Natural killer cell treated with Interleukin-12 subunit alpha and Interleukin-12 subunit beta and Interleukin-15 and Interleukin-18, amount 100 ng/mL, for 72 hours (primary cell): ENCODE measurements around the gene NHSL2. TPM values are rescaled to one million over a fixed set of nuclear protein-coding genes. Genes with fewer than 3 reads are reported as not detected.
A peak's percentile ranks its signal among the peaks of the same experiment; 100 is the strongest.

Experiments used
- ATAC-seq, 2 donors: fragments of 150-1000 bp; cut with Tn5 transposase in 1 of 2; sonication (Bioruptor Pico), chemical (Tn5 transposase) in 1 of 2; 2 replicates each; pipeline ENCODE4 v1.10.0; 2021
- DNase-seq: peaks from one replicate; pipeline ENCODE4 v3.0.0; 2022; ENCODE audit warnings: low spot score
- H3K27ac Mint-ChIP-seq, 2 donors: 1 replicate in 1 of 2; 2 replicates in 1 of 2; pipeline ENCODE4 v1.8.0; 2022; ENCODE audit warnings: mixed read lengths in 2 of 2, mild to moderate bottlenecking in 1 of 2, moderate library complexity in 1 of 2
- H3K27me3 Mint-ChIP-seq, 2 donors: 1 replicate in 1 of 2; 2 replicates in 1 of 2; pipeline ENCODE4 v1.8.0; 2022; ENCODE audit warnings: mixed read lengths in 2 of 2
- H3K36me3 Mint-ChIP-seq: one replicate; pipeline ENCODE4 v1.8.0; 2022; ENCODE audit warnings: mixed read lengths
- H3K4me1 Mint-ChIP-seq, 2 donors: 1 replicate in 1 of 2; 2 replicates in 1 of 2; pipeline ENCODE4 v1.8.0; 2022; ENCODE audit warnings: low read depth in 2 of 2, mixed read lengths in 2 of 2, mild to moderate bottlenecking in 1 of 2
- H3K4me3 Mint-ChIP-seq: one replicate; pipeline ENCODE4 v1.8.0; 2022; ENCODE audit warnings: mixed read lengths
- H3K9me3 Mint-ChIP-seq: 2 replicates; pipeline ENCODE4 v1.8.0; 2022; ENCODE audit warnings: mixed read lengths
- total RNA-seq, 2 donors: library from RNA; stranded (reverse); gene quantifications; one replicate each; pipeline ENCODE4 v1.2.3, GENCODE V29; 2022

Gene NHSL2
- total RNA-seq, 2 donors from 2014 or later: 0.07 to 0.67 TPM

DNA sequence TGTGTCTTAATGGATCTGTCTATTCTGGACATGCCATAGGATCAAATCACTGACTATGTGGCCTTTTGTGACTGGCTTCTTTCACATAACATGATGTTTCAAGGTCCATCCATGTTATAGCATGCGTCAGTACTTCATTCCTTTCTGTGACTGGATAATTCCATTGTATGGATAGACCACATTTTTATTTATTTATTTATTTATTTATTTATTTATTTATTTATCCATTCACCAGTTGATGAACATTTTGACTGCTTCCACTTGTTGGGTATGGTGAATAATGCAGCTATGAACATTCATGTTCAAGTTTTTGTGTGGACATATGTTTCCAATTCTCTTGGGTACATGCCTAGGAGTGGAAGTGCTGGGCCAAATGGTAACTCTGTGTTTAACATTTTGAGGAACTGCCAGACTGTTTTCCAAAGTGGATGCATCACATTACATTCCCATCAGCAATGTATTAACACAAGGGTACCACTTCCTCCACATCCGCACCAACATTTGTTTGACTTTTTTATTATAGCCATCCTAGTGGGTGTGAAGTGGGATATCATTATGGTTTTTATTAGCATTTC lies 207.1 kb downstream of the NHSL2 start:
- Mint-ChIP-seq H3K27ac (no peak overlapping the region), H3K9me3 (no peaks in the 10 kb centered on the region), H3K27me3 (peaks cover 0 to 29% of the 10 kb centered on the region in 2 donors), H3K4me1 (peaks cover 38 to 41% of the 10 kb centered on the region in 2 donors), H3K36me3 (no peaks in the 10 kb centered on the region), H3K4me3 (no peak overlapping the region)
- no peak for ATAC-seq
- DNase-seq: no peak

DNA sequence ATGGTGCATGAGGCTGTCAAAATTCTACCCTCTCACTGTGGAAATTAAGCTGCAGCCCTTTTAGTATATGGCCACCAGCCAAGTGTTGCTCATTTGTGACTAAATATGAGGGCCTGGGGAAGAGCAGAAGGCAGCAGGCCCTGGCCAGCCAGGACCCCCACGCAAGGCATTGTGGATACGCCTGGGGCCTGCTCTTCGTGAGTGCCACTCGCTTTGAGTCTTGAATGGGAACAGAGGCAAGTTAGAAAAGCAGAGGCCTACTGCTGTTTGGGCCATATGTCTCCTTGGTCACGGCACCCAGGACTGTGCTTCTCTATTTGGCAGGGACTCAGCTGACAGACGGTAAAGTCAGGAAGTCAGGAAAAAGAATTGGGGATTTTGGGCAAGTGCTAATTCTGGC lies 210.2 kb downstream of the NHSL2 start:
- Mint-ChIP-seq H3K36me3 (no peaks in the 10 kb centered on the region), H3K4me3 (peak overlapping the region; percentile 67), H3K27me3 (peaks cover 0 to 33% of the 10 kb centered on the region in 2 donors), H3K4me1 (peaks cover 57% of the 10 kb centered on the region in 2 donors), H3K9me3 (no peaks in the 10 kb centered on the region), H3K27ac (peak overlapping the region; percentile 69 to 70)
- DNase-seq (no peak), ATAC-seq (peak in 1 of 2 donors; percentile 29)

DNA sequence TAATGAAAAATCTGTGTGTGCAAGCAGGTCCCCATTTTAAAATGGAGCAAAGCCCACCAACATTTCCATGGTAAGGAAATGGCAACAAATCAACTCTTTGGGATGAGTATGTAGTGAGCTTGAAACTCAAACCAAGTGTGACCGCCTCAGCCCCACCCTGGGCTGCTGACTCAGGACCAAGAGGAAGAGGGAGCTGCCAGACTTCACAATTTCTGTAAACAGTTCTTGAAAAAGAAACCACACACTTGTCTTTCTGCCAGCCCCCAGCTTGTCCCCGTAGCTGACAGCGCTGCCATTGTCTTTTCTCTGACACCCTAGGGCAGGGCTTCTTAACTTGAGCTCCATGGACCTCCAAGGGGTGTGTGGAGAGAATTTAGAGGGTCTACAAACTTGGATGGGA lies 210.7 kb downstream of the NHSL2 start:
- H3K27ac Mint-ChIP-seq: peak overlapping the region; percentile 69 to 70
- no peaks in the 10 kb centered on the region for H3K9me3 Mint-ChIP-seq
- peaks cover 57 to 58% of the 10 kb centered on the region in 2 donors for H3K4me1 Mint-ChIP-seq
- peaks cover 0 to 32% of the 10 kb centered on the region in 2 donors for H3K27me3 Mint-ChIP-seq
- DNase-seq (peak; percentile 70), ATAC-seq (peak; percentile 92)
- H3K4me3 Mint-ChIP-seq: peak overlapping the region; percentile 67
- no peaks in the 10 kb centered on the region for H3K36me3 Mint-ChIP-seq

DNA sequence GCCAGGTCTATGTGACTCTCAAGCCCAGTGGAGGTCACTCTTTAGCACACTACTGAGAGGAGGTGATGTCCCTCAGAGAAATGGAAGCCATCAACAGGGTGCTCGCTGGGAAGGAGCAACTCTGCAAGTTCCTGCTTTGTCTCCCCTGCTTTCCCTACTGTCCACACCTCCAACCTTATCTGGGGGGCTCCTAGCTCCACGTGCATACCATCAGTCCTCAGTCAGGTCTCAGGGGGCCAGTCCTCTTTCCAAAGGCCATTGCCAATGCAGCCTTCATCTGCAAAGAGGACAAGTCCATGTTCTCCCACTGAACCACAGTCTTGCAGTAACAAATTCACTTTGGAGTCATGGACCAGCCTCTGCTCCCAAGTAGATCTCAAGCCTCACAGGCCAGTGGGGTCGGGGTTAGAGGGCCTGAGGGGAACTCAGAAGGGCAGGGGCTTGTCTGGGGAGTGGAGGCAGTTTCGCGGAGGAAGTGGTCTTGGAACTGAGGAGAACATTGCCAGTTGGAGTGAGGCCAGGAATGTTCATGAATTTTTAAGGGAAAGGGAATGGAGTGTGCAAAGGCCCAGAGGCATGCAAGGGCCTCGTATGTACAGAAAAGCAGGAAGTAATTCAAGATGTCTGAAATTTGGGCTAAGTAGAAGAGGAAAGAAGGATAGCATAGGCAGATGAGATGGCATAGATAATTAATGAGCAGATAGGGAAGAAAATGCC lies 212.1 kb downstream of the NHSL2 start:
- Mint-ChIP-seq H3K27ac (peak overlapping the region; percentile 49 to 65), H3K4me1 (peaks cover 55 to 60% of the 10 kb centered on the region in 2 donors), H3K9me3 (no peaks in the 10 kb centered on the region), H3K27me3 (peaks cover 0 to 25% of the 10 kb centered on the region in 2 donors), H3K4me3 (peak overlapping the region; percentile 67), H3K36me3 (no peaks in the 10 kb centered on the region)
- ATAC-seq: no peak
- DNase-seq: no peak

DNA sequence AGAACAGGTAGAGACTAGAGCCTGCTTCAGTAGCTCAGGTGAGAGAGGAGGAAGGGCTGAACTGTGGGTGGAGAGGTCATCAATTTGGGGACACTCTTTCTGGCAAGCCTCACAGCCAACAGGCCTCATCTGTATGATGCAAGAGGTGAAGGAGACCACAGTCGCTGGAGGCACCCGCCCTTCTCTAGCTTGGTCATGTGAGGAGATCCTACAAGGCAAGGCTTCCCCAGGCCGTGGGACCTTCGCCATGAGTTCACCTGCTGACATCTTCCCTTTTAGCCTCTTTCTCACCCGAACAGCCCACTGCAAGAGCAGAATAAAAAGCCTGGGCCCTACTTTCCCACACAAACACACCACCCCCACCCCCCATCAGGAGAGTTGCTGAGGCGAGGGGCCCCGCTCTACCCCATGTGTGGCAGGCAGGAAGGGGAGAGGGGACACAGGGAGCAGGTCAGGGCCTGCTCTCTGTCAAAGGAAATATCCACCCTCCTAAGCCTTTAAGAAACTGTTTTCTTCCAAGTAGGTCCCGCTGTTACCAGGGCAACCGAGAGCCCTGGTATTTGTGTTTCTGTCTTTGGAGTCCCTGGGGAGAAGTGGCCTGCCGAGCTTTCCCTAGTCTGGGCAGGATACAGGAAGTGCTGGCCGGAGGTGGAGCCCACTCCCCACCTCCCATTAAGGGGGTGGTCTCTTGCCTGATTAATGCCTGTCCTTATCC lies 213.0 kb downstream of the NHSL2 start:
- H3K4me1 Mint-ChIP-seq: peaks cover 55 to 60% of the 10 kb centered on the region in 2 donors
- no peak for DNase-seq
- H3K27me3 Mint-ChIP-seq: peaks cover 0 to 25% of the 10 kb centered on the region in 2 donors
- ATAC-seq: no peak
- H3K9me3 Mint-ChIP-seq: no peaks in the 10 kb centered on the region
- H3K4me3 Mint-ChIP-seq: peak overlapping the region; percentile 67
- H3K36me3 Mint-ChIP-seq: no peaks in the 10 kb centered on the region
- peak overlapping the region; percentile 49 to 65 for H3K27ac Mint-ChIP-seq

DNA sequence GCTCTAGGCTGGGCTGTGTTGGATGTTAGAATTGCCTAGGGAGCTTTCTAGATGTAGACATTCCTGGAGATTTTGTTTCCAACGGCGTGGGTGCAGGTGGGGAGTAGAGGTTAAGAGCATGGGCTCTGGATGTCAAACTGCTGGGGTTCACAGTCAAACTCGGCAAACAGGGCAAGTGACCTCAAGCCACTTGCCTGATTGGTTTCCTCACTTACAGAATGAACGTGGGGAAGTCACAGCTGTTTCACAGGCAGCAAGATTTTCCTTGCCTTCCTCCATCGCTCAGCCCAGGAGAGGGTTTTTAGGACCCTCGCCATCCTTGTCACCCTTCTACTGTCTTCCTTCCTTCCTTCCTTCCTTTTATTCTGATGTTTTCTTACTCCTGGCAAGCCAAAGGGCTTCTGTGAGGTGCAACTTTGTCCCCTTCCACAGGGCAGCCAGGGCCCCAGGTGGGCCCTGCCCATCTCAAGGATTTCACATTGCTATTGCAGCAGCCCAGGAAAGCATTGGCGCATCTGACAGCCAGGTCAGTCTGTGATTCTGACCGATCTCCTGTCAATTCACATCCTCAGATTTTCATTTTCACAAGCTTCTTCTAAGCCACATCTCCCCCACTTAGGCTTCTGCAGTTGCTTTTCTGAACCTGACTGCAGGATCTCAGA lies 214.0 kb downstream of the NHSL2 start:
- no peaks in the 10 kb centered on the region for H3K9me3 Mint-ChIP-seq
- H3K36me3 Mint-ChIP-seq: no peaks in the 10 kb centered on the region
- peak overlapping the region; percentile 50 for H3K4me3 Mint-ChIP-seq
- no peak for ATAC-seq
- peak overlapping the region; percentile 4 to 65 for H3K27ac Mint-ChIP-seq
- no peak for DNase-seq
- peaks cover 0 to 32% of the 10 kb centered on the region in 2 donors for H3K27me3 Mint-ChIP-seq
- H3K4me1 Mint-ChIP-seq: peaks cover 55 to 62% of the 10 kb centered on the region in 2 donors

DNA sequence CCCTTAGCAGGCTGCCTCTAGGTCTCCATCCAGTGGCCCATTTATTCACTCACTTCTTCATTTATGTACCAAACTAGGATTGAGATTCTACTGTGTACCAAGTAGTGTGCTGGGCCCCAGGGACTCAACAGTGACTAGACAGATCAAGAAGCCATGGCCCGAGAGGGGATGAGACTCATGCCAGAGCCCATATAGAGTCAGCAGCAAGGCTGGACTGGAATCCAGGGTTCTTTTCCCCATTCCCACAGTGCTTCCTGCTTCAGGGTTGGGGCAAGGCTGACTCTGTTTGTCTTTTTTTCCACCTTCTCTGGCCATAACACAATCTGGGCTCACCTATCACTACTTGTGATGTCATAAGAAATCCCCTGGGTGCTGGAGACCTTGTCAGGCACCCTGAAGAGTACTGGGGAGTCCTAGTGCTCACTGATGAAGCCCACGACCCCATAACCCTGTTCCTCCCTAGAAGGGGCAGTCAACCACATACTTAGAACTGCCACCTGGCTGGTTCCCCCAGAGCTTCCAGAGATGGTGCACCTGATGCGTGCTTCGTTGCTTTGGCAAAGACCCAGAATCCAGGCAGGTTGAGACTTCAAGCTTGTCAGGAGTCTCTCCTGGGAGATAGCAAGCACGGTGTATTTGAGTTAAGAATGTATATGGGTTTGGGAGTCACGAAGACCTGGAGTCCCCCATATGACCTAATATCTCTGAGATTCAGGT lies 214.8 kb downstream of the NHSL2 start:
- H3K27ac Mint-ChIP-seq: peak overlapping the region in 1 of 2 donors; percentile 4
- no peak for ATAC-seq
- DNase-seq: no peak
- peak overlapping the region; percentile 50 for H3K4me3 Mint-ChIP-seq
- H3K27me3 Mint-ChIP-seq: peaks cover 0 to 30% of the 10 kb centered on the region in 2 donors
- H3K9me3 Mint-ChIP-seq: no peaks in the 10 kb centered on the region
- no peaks in the 10 kb centered on the region for H3K36me3 Mint-ChIP-seq
- peaks cover 48 to 54% of the 10 kb centered on the region in 2 donors for H3K4me1 Mint-ChIP-seq

DNA sequence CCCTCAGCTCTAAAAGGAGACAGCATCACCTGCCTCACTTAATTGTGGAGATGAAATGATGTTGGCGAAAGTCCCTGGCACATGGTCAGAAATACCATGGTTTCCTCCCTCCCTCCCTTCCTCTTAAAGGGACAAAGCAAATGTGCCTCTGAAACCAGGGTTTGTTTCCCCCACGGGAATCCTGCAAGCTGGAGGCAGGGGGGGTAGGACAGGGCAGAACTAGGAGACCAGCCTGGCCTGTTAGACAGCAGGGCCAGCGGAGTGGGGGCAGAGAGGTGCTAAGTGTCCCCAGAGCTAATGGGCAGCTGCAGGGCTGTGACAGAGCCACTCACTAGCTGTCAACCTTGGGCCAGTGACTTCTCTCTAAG lies 215.4 kb downstream of the NHSL2 start:
- H3K4me3 Mint-ChIP-seq: no peak overlapping the region
- H3K27me3 Mint-ChIP-seq: peaks cover 0 to 29% of the 10 kb centered on the region in 2 donors
- no peaks in the 10 kb centered on the region for H3K9me3 Mint-ChIP-seq
- H3K4me1 Mint-ChIP-seq: peaks cover 42 to 48% of the 10 kb centered on the region in 2 donors
- H3K27ac Mint-ChIP-seq: no peak overlapping the region
- no peaks in the 10 kb centered on the region for H3K36me3 Mint-ChIP-seq
- no peak for ATAC-seq
- DNase-seq: no peak

DNA sequence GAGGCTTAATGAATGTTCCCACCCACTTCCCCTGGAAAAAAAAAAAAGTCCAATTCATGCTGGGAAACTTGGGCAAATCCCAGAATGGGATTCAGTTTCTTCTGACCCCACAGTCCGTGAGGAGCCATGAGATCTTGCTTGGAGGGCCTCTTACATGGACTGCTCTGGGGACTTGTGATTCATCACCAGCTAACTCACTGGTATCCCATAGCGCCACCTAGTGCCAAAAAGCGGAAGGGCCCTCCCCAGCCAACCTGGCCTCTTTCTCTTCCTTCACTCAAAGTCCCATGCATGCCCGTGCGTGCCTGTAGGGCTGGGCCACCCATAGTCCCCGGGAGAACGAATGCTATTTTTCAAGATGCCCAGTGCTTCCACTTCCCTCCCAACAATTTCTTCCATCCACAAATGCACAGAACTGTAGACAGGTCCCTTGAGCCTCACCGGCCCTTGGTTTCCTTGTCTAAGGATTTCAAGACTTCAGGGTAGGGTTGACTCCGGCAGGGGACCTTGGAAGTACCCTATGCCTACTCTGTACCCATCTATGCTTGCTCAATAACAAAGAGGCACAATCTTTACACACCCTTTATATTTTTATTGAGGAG lies 216.0 kb downstream of the NHSL2 start:
- Mint-ChIP-seq H3K36me3 (no peaks in the 10 kb centered on the region), H3K4me1 (peaks cover 38 to 42% of the 10 kb centered on the region in 2 donors), H3K4me3 (no peak overlapping the region), H3K27ac (no peak overlapping the region), H3K9me3 (no peaks in the 10 kb centered on the region), H3K27me3 (peaks cover 0 to 29% of the 10 kb centered on the region in 2 donors)
- peak; percentile 84 for DNase-seq
- peak; percentile 82 to 83 for ATAC-seq

DNA sequence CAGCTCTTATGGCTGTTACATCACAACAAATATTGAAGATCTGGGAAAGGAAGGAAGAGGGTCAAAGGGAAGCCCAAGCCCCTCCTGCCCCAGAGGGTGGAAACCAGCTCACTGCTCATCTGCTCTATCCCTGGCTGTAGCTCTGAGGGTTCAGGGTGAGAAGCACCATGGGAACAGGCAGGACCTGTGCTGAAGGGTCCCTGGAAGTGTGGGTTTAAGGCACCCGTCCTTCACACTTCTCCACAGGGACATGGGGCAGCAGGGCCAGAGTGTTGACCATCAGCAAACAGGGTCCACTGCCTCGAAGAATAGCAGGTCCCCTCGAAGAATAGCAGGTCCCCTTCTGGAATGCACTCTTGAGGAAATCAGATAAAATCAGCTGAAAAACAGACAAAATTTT lies 216.7 kb downstream of the NHSL2 start:
- ATAC-seq (no peak), DNase-seq (no peak)
- H3K4me3 Mint-ChIP-seq: no peak overlapping the region
- H3K27ac Mint-ChIP-seq: no peak overlapping the region
- H3K9me3 Mint-ChIP-seq: no peaks in the 10 kb centered on the region
- H3K27me3 Mint-ChIP-seq: peaks cover 0 to 29% of the 10 kb centered on the region in 2 donors
- H3K4me1 Mint-ChIP-seq: peaks cover 36 to 41% of the 10 kb centered on the region in 2 donors
- no peaks in the 10 kb centered on the region for H3K36me3 Mint-ChIP-seq

DNA sequence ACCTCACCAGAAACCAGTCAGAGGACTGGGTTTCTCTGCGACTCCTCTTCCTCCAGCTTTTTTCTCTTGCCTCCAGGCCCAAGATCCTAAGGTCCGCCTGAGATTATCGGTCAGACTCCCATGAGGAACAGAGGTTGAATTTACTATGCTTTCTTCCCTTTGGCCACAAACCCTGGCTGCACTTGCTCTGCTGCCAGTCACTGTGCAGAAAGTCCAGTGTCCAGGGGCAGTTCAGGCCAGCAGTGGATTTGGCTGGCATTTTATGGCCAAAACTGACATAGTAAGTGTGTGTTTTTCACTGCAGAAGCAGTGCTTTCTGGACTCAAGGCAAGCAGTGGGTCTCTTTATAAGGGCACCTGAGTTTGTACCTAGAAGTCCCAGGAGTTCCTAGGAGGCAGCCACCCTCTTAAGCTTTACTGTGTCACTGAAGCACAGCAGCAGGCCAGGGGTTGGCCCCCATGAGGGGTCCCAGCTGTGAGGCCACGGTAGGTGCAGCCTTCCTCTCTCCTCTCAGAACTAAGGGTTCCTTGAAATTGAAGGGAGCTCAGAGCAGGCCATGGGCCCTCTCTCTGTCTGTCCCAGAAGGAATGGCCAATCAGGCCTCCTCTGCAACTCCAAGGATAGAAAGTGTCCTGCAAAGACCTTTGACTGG lies 217.7 kb downstream of the NHSL2 start:
- ATAC-seq: no peak
- Mint-ChIP-seq H3K27ac (no peak overlapping the region), H3K9me3 (no peaks in the 10 kb centered on the region), H3K36me3 (no peaks in the 10 kb centered on the region), H3K4me1 (peaks cover 32 to 34% of the 10 kb centered on the region in 2 donors), H3K27me3 (peaks cover 0 to 28% of the 10 kb centered on the region in 2 donors), H3K4me3 (no peak overlapping the region)
- no peak for DNase-seq

DNA sequence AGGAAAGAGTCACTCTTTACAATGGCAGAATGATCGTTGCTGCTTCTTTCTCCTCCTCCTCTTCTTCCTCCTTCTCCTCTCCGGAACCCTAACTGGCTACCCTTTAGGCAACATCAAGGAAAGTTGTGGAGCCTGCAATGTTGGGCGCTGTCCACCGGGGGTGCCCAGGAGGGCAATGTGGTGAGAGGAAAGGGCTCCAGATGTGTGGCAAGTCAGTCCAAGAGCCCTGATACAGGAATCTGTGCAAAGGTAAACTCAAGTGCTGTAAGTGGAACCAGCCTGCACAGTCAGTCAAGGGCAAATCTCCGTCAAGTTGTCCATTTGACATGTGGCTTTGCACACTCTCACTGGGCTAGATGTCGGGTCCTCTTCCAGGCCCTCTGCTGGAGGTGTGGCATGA lies 218.2 kb downstream of the NHSL2 start:
- Mint-ChIP-seq H3K27me3 (peaks cover 0 to 30% of the 10 kb centered on the region in 2 donors), H3K9me3 (no peaks in the 10 kb centered on the region), H3K4me3 (peak overlapping the region; percentile 36), H3K36me3 (no peaks in the 10 kb centered on the region), H3K27ac (no peak overlapping the region), H3K4me1 (peaks cover 29 to 32% of the 10 kb centered on the region in 2 donors)
- ATAC-seq (no peak), DNase-seq (no peak)
